HG02610 (cell line): Measurements from ENCODE around the gene GRP.

Source experiments
- ATAC-seq: cut with Tn5 transposase; IDR thresholded peaks from one replicate; pipeline ENCODE4 v1.9.1; 2021; ENCODE audit warnings: mild to moderate bottlenecking, moderate library complexity; ENCODE audit not compliant: unreplicated experiment

The GRP gene

GRCh38 chr18:59219672-59220163 lies at the start of gene GRP:
TSS of gene GRP (plus strand) at chr18:59220158. CDS start at chr18:59220266, 108 bp downstream.
- no peak for ATAC-seq

DNA sequence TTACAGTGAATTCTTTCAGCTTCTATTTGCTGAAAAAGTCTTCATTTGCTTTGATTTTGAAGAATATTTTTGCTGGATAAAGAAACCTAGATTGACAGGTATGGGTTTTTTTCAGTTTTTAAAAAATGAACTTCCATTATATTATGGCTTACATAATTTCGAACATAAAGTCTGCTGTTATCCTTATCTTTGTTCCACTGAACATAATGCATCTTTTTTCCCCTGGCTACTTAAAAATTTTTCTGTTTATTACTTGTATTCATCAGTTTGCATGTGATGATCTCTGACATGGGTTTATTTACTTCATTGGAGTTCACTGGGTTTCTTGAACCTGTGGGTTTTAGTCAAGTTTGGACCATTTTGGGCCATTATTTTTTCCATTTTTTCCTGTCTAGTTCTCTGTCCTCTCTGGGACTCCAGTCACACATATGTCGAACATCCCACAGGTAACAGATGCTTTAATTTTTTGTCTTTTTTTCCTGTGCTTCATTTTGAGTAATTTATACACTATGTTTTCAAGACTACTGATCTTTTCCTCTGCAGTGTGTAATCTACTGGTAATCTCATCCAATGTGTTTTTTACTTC lies 47.2 kb upstream of the GRP start:
- no peak for ATAC-seq

DNA sequence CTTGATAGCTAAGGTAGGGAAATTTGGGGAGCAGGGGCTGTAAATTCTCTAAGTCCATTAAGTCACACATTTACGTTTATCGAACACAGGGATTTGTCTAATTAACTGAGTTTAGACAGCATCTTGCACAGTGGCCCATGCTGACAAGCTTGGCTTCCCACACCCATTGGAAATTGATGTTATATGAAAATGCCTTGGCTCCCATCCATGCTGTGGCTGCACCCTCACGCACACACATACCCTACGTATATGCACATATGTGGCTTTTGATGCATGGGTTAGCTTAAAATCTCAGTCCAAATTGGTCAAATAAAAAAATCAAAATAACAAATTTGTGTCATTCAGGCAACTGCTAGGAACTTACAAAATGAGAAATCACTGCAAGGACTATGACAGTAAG lies 42.5 kb upstream of the GRP start:
- no peak for ATAC-seq

DNA sequence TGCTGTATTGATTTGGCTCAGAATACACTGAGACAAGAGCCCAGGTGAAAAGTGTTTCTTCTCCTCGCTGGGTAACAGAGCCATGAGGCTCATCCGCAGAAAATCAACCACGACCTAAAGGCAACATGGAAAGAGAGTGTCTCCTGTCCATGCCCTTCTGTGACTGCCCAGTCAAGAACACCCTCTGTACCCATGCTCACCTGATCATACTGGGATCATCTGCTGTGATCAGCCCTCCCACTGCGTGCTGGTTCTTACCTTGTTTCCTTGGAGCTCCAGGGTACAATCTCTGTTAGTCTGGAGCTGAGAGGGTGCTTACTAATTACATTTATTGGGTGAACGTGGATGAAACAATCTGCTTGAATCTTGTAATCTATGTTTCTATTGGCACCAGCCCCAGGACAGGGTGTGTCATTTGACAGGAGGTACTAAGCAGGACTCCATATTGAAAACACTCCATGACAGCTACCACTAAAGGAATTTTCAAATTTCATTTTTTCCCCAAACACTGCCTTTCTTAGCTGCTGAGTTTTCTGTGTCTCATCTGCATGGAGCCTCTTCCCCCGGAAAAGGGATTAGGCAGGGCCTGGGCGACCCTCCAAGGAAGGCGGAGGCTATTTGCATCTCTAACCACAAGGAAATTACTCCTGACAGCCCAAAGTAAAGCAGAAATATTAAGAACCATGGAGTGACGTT lies 39.7 kb upstream of the GRP start:
- no peak for ATAC-seq

- no peak for ATAC-seq
Measured at GRCh38 chr18:59182673-59183072, 37.3 kb upstream of the GRP start.

GRCh38 chr18:59189008-59189407 lies 30.9 kb upstream of the GRP start:
- ATAC-seq, result no peak

- no peak for ATAC-seq
Measured at GRCh38 chr18:59189746-59190145, 30.2 kb upstream of the GRP start.

DNA sequence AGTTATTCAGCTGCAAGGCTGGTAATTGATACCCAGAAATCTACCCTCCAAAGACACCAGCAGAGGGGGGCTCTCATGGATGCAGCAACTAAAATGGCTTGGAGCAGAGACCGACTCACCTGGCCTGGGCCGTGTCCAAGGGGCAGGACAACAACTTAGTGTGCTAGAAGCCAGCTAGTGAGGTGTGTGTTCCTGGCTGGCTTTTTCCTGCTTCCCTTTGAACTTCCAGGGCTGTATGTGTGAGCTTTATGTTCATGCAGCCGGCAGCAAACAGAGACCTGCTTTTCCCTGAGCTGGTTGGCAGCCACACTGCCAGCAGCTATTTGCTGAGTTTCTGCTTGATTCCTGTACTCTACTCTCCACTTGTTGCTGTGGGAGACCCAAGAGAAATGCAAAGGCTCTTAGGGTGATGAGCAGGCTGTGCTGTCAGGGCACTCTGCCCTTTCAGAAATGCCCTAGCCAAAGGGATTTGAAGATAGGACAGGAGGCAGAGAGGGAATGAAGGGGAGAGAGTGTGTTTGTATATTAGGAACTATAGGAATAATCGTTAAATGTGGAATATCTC lies 23.7 kb upstream of the GRP start:
- no peak for ATAC-seq

- no peak for ATAC-seq
Measured at GRCh38 chr18:59197636-59198035, 22.3 kb upstream of the GRP start.

GRCh38 chr18:59198215-59198614 lies 21.7 kb upstream of the GRP start:
- ATAC-seq, result no peak

GRCh38 chr18:59200787-59201186 lies 19.2 kb upstream of the GRP start:
- no peak for ATAC-seq

- no peak for ATAC-seq
Measured at GRCh38 chr18:59202258-59202820, 17.6 kb upstream of the GRP start.

- ATAC-seq, result no peak
Measured at GRCh38 chr18:59207506-59207905, 12.5 kb upstream of the GRP start.

DNA sequence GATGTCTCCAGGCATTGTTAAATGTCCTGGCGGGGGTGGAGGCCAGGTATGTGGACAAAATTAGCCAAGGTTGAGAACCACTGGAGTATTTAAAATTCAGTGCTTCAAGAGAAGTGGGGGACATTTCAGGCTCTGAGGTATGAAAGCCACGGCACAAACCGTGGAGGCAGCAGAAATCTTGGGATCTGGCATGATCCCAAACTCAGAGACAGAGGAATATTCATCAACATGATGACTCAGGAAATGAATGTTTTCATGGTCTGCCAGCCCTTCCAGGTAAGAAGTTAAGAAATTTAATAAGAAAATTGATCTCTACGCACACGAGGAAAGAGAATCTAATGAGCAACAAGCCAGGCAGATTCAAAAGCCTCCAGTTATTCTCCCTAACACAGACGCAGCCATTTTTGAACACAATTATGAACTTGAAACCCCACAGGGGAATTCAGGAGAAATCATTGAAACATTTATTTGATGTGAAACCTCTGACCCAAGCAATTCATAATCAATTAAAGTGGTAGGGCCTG lies 11.3 kb upstream of the GRP start:
- ATAC-seq, result no peak

DNA sequence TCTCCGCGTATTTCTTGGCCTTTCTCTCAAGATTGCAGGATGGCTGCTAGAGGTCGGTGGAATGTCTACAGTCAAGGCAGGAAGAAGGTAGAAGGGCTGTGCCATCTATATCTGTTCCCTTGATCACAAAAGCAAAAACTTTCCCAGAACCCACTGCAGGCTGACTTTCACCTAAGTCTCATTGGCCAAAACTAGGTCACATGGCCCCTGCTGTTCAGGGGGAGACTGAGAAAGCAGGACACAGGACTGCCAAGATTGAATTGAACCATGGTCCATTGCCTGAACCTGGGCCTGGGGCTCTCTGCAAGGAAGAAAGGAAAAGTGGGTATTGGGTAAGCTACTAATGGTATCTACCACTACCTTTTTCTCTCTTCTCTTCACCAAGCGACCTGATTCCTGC lies 9.7 kb upstream of the GRP start:
- no peak for ATAC-seq

- no peak for ATAC-seq
Measured at GRCh38 chr18:59211629-59212028, 8.3 kb upstream of the GRP start.

GRCh38 chr18:59218018-59218417 lies 1.9 kb upstream of the GRP start:
- ATAC-seq, result no peak

GRCh38 chr18:59220164-59220783 lies 316 bp downstream of the GRP start:
- ATAC-seq, result no peak

GRCh38 chr18:59220784-59221765 lies 1.1 kb downstream of the GRP start:
- no peak for ATAC-seq

DNA sequence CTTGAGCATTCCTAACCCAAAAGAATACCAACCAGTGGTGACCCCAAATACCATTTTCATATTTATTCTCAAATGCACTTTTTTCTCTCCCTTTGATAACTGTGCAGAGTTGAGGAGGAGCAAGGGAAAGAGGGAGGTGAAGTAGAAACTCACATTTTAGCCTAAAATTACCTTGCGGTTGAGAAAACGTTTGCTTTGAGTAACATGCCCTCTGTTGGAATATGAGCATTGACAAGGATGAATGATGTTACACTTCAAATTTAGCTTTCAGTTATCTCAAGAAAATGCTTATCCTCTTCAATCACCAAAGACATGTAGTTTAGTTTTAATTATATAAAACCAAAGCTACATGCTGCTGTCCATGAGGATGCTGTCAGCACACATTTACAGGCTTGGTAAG lies 2.4 kb downstream of the GRP start:
- no peak for ATAC-seq
